Stimulated activated CD4-positive, alpha-beta T cell treated with anti-CD3 and anti-CD28 coated beads, Interleukin-12 subunit alpha, Interleukin-12 subunit beta, amount 100 ng/mL, for 24 hours (primary cell): ENCODE measurements around the gene POC5.
"Not testable (repeated sequence)": the region's sequence is repeated elsewhere in the genome, so short reads cannot be mapped to it uniquely, and the experiment has no call there.

ENCODE experiments used
- DNase-seq, 2 experiments: peaks; one replicate each; pipeline ENCODE4 v3.0.0-alpha.2; 2020; ENCODE audit warnings: low read depth in 2 of 2

POC5 gene

DNA sequence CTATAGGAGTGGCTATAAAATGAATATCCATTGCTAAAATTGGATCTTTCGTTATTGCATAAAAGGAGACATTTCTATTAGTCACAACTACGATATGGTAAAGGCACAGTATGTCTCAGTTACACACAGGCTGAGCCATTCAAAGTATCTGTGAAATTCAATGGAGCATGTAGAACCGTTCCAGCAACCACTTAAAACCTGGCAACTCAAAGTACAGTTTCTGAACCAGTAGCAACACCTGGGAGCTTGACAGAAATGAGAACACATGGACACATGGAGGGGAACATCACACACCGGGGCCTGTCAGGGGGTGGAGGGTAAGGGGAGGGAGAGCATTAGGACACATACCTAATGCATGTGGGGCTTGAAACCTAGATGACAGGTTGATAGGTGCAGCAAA is 15.4 kb downstream of the POC5 start:
- no peak for DNase-seq

DNA sequence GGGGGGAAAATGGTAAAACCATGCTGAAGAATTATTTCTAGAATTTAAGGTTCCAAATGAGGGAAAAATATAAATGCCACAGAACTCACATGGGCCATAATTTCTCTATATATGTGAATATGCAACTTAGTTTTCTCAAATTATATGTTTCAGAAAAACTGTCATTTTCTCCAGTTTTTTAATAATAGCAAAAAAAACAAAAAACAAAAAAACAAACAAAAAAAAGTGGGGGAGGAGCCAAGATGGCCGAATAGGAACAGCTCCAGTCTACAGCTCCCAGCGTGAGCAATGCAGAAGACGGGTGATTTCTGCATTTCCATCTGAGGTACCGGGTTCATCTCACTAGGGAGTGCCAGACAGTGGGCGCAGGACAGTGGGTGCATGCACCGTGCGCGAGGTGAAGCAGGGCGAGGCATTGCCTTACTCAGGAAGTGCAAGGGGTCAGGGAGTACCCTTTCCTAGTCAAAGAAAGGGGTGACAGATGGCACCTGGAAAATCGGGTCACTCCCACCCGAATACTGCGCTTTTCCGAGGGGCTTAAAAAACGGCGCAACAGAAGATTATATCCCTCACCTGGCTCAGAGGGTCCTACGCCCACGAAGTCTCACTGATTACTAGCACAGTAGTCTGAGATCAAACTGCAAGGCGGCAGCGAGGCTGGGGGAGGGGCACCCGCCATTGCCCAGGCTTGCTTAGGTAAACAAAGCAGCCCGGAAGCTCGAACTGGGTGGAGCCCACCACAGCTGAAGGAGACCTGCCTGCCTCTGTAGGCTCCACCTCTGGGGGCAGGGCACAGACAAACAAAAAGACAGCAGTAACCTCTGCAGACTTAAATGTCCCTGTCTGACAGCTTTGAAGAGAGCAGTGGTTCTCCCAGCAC is 21.5 kb downstream of the POC5 start:
- not testable (repeated sequence) for DNase-seq

GRCh38 chr5:75694781-75695180 is 22.5 kb downstream of the POC5 start:
- DNase-seq = no peak

DNA sequence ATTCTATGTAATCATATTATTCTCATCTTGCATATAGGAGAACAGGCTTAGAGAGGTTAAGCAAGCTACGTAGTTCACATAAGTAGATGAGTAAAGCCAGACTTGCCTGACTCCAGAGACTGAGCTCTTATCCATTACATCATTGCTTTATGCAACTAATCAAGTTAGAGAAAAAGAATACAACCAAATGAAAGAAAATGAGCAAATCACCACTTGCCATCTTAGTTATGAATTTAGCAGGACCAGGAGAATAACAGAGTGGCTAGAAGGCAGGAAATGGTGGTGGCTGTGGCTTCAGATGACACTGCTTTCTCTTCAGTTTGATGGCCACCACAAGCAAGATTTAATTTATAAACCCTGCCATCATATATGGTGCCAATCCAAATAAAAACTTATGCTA is 26.6 kb downstream of the POC5 start:
- DNase-seq = no peak

- DNase-seq = no peak
These were observed 30.8 kb downstream of the POC5 start for GRCh38 chr5:75686480-75686879.

DNA sequence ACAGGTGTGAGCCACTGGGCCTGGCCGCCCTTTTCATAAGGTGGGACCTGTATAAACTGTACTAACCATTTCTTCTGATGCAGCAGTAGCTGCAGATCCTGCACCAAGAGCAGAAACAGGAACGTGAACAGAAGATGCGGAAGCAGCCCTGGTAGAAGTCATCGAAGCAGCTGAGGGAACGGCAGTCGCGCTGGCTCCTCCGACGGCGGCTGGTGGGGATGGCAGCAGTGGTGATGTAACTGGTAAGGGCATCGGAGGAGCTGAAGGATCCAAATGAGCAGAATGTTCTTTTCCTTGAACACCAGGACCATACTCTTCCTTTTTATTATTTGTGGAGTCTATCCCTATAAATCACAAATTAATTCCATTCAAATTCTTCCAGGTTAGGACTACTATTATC is 32.1 kb downstream of the POC5 start:
- DNase-seq = no peak

DNA sequence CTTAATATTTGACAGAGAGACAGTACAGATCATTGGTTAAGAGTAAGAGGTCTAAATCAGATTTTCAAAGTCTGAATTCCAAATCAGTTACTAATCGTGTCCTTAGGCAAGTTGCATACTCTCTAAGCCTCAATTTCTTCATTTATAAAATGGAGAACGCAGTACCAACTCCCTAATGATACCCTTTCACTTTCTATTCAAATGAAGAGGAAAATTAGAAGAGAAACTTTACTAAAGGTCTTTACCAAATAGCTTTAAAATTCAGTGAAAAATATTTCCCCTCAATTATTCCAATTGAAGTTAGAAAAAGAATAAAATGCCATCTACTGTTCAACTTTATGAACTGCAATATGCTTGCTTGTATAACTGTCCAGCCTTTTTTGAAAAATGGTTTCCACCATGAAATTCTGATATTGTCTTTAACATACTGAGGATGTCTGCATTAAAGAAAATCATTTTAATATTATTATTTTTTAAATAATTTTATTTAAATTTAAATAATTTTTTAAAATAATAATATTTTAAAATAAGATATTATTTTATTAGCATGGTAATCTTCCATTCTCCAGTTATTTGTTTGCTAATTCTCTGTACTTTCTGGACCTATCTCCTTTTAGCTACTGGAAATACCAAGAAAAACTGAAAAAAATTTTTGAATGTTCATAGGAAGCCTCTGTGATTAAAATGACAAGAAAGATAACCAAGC is 36.0 kb downstream of the POC5 start:
- no peak for DNase-seq

DNA sequence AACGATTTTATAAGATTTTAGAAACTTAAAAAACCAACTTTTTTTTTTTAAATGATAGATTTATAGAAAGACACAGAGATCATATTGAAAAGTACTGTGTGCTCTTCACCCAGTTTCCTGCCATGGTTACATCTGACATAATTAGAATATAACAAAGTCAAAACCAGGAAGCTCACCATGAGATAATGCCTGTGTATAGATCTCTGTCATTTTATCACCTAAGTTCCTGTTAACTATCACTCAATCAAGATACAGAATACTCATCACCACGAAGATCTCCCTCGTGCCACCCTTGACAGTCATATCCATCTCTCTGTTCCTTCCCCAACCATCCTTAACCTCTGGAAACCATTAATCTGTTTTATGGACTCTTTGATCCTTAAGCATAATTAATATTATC is 39.1 kb downstream of the POC5 start:
- no peak for DNase-seq

GRCh38 chr5:75677607-75678006 is 39.6 kb downstream of the POC5 start:
- no peak for DNase-seq

DNA sequence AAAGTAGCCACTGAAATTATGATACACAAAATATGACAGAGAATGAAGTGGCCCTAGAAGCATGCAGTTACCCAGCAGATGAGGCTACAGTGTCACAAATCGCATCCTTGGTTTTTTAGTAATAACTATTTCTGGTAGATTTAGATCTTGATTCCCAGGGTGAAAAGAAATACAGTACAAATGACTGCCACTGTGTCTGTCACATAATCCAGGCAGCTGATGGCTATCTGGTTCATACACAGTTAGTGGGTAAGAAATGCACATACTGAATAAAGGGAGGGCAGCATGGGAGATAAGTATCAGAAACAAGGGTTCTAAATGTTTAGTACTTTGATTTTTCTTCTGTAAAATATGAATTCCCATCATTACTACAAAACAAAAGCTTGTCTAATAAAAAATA is 41.5 kb downstream of the POC5 start:
- no peak for DNase-seq

- no peak for DNase-seq
These were observed 44.6 kb downstream of the POC5 start for GRCh38 chr5:75672616-75673015.

DNA sequence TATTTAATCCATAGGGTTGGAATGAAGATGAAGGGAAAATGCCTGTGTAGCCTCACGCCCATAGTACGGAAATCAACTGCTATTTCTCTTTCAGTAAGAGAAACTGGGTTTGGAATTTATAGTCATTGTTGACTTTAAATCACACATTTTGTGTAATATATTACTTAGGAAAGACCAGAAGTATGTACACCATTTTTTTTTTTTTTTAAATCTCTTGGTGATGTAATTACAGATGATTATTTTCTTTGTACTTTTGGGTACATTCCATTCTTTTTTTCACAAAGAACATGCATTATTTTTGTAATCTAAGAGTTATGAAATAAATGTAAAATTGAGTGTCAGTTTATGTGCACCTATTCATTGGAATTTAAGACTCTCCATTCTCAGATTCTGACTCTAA is 45.7 kb downstream of the POC5 start:
- no peak for DNase-seq

GRCh38 chr5:75670577-75670976 is 46.7 kb downstream of the POC5 start:
- no peak for DNase-seq

DNA sequence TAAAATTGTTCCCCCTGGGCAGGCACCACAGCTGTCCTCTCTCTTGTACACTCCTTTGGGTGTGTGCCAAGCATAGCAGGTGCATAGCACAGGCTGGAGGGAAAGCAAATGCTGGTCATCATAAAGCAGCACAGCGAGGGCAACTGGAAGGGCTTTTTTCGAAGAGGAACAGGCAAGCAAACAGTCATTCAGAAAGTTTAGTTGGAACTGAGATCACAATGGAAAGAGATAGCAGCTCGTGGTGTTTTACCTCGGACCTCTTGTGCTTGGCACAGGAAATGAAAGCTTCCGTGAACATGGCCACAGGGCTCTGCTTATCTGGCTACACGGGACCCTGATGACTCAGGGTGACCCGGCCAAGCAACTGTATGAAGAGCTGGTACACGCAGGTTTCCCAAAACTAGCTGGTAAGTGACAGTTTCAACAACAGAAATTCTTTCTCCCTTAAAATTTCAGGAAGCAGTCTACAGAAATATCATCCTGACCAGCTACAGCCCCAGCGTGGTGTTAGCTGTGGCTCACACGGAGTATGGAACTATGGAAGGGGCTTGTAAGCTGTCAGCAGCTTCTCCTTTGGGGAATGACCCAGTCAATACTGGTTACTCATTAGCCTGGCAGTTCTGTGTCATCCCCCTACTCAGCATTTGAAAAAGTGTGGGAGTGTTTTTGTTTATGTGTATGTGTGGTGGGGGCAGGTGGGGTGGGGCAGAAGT is 48.1 kb downstream of the POC5 start:
- DNase-seq = peak; percentile 21 to 46

DNA sequence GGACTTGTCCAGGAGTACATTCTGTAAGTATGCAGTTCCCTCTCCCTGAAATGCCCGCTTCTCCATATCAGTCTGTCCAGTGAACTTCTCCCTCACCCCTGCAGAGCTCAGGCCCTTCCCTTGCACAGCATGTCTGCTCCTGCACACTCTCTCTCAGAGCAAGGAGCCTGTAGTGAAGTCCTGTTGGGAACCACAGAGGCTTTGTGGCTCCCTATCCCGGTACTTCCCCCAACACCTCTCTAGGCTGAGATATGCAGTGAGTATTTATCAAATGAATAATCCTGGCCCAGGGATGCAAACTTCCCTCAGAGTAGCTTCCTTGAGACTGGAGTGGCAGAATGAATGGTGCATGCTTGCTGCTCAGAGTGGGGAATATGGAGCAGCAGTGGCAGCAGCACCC is 48.8 kb downstream of the POC5 start:
- no peak for DNase-seq

DNA sequence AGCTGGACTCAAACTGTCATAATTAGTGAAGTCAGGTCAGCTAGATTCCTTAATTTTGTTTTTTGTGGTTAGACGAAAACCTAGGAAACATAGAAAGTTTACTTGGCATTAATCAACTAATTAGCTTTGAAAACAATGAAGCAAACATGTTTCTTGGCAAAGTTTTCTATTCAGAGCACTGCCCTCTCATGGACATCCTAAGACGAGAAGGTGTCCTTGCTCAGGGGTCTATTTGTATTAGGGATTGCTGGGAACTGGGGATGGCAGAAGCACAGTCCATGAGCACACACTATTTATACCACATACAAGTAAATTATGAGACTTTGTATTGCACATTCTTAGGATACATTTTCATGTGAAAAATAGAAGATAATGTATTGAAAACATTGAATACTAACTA is 49.7 kb downstream of the POC5 start:
- no peak for DNase-seq

- no peak for DNase-seq
These were observed 50.4 kb downstream of the POC5 start for GRCh38 chr5:75666801-75667200.

- no peak for DNase-seq
These were observed 52.3 kb downstream of the POC5 start for GRCh38 chr5:75664979-75665378.

DNA sequence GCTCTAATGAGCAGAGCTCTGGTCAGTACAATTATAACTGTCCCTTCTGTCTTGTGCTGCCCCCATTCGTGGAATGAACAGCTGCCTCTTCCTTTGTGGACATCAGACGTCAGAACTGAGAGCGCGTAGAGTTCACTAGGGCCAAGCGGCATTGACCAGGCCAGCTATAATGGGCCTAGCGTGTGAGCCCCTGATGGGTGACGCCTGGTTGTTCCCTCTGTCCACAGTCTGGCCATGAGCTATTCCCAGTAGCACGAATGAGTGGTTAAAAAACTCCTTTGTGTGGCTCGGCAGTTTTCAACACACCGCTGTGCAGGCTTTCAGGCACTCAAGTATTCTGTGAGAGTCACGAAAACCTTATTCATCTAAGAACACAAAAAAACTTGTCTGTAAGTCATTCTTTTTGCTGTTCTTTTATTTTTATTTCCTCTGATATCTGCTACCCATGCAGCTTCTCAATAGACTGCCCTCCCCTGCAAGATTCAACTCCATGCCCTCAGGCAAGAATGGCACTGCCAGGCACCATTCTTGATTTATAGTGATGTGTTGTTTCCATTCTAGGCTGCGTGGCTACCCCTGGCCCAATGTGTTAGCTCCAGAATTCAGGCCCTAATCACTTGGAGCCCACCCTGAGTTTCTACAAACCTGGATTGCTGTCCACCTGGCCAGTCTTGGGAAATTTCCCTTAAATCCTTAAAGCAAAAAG is 53.5 kb downstream of the POC5 start:
- no peak for DNase-seq

DNA sequence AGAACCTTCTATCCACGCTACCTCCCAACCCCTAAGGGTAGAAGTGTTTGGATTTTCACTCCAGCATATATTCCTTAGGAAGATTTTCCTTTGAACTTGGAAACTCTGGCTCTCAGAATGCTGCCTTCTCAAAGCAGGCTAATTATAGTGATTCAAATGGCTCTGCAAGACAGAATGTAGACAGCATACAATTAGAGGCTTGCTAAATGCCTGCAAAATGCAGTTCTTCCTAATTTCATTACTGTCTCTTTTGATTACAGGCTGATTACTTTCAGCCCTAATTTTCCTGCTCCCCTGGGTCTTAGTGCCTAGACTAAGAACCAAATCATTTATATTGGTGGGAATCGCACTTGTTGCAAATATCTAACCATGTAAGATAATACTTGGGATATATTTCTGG is 55.2 kb downstream of the POC5 start:
- DNase-seq = no peak

DNA sequence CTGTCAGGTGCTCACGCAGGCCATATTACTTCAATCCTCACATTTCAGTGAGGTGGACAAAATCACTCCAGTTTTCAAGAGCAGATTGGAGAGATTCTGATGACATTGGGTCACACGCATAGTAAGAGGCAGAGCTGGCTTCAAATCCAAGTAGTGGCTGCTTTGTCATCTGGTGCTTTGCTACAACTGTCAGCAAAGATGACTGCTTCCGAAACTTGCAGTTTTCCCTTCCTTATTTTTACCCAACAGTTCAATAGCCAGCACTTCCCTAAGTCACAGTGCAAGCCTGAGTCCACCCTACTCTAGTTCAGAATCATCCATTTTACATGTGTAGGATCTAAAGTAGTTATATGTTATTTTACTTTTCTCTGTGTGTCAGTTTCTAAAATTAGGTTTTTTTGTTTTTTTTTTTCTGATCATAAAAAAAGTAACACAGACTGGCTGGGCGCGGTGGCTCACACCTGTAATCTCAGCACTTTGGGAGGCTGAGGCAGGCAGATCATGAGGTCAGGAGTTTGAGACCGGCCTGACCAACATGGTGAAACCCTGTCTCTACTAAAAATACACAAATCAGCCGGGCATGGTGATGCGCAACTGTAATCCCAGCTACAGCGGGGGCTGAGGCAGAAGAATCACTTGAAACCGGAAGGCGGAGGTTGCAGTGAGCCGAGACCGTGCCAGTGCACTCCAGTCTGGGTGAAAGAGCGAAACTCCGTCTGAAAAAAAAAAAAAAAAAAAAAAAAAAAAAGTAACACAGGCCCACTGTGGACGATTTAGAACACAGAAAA is 56.4 kb downstream of the POC5 start:
- no peak for DNase-seq
